Activated naive CD8-positive, alpha-beta T cell treated with anti-CD3 and anti-CD28 coated beads, Interleukin-2, amount 50 U/mL, for 24 hours (primary cell): ENCODE results near the gene RHOA.

ENCODE experiments used
- ATAC-seq: fragments of 150-1000 bp; cut with Tn5 transposase; one replicate; pipeline ENCODE4 v1.10.0; 2021
- DNase-seq: peaks from one replicate; pipeline ENCODE4 v3.0.0; 2021
- H3K27ac Mint-ChIP-seq: one replicate; pipeline ENCODE4 v1.8.0; 2021; ENCODE audit warnings: mild to moderate bottlenecking, mixed read lengths
- H3K27me3 Mint-ChIP-seq: one replicate; pipeline ENCODE4 v1.8.0; 2021; ENCODE audit warnings: mixed read lengths
- H3K36me3 Mint-ChIP-seq: one replicate; pipeline ENCODE4 v1.8.0; 2021; ENCODE audit warnings: low read depth, mixed read lengths
- H3K4me1 Mint-ChIP-seq: one replicate; pipeline ENCODE4 v1.8.0; 2021; ENCODE audit warnings: mixed read lengths
- H3K4me3 Mint-ChIP-seq: one replicate; pipeline ENCODE4 v1.8.0; 2021; ENCODE audit warnings: mild to moderate bottlenecking, moderate library complexity, mixed read lengths
- H3K9me3 Mint-ChIP-seq: one replicate; pipeline ENCODE4 v1.8.0; 2021; ENCODE audit warnings: mixed read lengths

Gene RHOA

DNA sequence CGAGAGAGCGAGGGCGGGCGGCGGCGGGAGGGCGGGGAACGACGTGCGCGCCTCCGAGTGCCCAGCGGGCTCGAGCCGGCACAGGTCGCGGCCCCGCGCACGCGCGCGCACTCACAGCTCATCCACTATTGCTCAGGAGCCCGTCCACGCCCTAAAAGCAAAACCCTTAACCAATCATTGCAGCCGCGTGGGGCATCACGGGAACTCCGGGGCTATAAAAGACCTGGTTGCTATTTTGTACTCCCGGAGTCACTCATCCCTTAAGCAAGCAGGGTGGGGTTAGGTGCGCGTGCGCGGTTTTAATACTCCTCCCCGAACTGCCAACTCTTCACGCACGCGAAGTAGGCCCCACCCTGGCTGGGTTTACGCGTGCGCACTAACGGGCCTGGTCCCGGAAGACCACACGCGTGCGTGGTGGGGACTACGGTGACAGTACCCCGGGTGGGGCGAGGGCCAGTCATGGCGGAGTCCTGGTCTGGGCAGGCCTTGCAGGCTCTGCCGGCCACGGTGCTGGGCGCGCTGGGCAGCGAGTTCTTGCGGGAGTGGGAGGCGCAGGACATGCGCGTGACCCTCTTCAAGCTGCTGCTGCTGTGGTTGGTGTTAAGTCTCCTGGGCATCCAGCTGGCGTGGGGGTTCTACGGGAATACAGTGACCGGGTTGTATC is at the start of gene RHOA, which contains the start of gene TCTA:
Gene RHOA, minus strand, starts transcription at position 9 of the 664 bp plus-strand sequence. CDS start 36,387 bp downstream, outside the sequence.
Gene TCTA, plus strand, starts transcription at position 456 of the 664 bp plus-strand sequence. Its CDS starts 4 bp downstream, at position 460.
- ATAC-seq (peak; percentile 82), DNase-seq (peak; percentile 99)
- peaks cover 2% of the 10 kb centered on the region for H3K27me3 Mint-ChIP-seq
- H3K27ac Mint-ChIP-seq = peak within 1 kb of the TSS; percentile 97
- H3K9me3 Mint-ChIP-seq = no peaks in the 10 kb centered on the region
- peak within 1 kb of the TSS; percentile 96 for H3K4me3 Mint-ChIP-seq
- H3K4me1 Mint-ChIP-seq = peaks cover 77% of the 10 kb centered on the region
- H3K36me3 Mint-ChIP-seq = peaks cover 30% of the 10 kb centered on the region

DNA sequence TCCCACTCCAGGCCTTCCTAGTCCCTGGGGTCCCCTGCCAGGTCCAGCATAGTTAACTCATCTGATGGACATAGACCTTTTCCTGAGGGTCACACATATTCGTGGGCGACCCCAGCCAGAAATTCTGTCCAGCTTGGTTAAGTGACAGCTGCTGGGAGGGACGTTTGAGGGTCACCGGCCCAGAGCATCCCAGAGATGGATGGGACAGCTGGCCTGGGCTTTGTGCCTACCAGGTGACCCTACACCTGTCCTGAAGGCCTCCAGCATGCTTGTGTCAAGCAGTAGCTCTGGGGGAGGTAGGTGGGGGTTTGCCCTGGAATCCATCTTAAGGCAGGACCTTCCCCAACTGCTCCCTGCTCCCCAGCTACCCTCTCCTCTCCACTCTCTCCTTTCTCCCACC is 49.2 kb upstream of the RHOA start:
- no peaks in the 10 kb centered on the region for H3K36me3 Mint-ChIP-seq
- no peaks in the 10 kb centered on the region for H3K27me3 Mint-ChIP-seq
- no peak overlapping the region for H3K27ac Mint-ChIP-seq

DNA sequence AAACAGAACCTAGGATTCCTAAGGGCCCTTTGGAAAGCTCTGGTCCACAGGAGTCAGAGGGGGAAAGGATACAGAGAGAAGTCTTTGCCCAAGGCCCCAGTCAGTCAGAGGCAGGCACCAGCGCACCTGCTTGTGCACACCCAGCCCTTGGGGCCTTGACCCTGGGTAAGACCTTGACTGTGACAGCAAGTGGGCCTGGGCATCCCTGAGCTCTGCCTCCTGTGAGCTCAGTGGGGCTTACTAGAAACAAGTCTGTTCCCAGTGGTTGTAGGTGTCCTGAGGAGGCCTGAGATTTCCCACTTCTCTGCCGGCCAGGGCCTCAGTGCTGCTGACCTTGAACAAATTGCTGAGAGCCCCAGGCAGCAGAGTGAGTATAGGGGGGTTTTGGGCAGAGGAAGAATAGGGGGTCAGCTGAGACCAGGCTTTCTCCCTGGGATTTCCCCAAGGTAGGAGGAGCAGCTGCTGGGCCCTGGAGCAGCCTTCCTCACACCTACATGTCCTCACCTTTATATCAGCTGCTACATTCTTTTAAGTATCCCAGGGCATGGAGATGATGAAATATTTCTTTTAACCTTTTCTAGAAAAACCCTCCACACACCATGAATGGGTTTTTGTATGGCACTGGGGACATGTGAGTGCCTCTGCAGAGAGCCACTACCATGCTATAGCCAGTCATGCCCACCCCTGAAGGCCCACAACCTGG is 48.6 kb upstream of the RHOA start:
- no peaks in the 10 kb centered on the region for H3K36me3 Mint-ChIP-seq
- H3K27me3 Mint-ChIP-seq = no peaks in the 10 kb centered on the region
- H3K9me3 Mint-ChIP-seq = no peaks in the 10 kb centered on the region
- no peak overlapping the region for H3K4me3 Mint-ChIP-seq
- no peak overlapping the region for H3K27ac Mint-ChIP-seq
- DNase-seq (no peak), ATAC-seq (no peak)
- H3K4me1 Mint-ChIP-seq = no peaks in the 10 kb centered on the region

More for the DNA sequence above, 49.2 kb upstream of the RHOA start:
- Mint-ChIP-seq H3K9me3 (no peaks in the 10 kb centered on the region), H3K4me3 (no peak overlapping the region), H3K4me1 (no peaks in the 10 kb centered on the region)
- ATAC-seq (no peak), DNase-seq (no peak)

DNA sequence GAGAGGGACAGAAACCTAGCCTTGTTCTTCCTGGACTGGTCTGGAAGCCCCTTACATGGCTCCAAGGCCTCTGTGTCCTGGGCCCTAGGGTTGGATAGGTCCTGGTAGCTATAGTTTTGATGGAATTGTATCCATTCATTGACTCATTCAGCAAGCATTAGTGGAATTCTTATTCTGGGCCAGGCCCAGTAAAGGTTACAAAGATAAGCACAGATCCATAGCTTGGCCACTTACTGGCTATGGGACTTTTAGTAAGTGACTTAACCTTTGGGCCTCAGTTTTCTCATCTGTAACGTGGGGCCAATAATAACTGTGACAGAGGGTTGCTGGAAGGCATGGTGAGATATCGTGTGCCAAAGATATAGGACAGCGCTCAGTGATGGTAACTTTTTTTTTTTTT is 44.7 kb upstream of the RHOA start:
- H3K4me3 Mint-ChIP-seq = no peak overlapping the region
- ATAC-seq = no peak
- H3K27ac Mint-ChIP-seq = no peak overlapping the region
- no peak for DNase-seq
- no peaks in the 10 kb centered on the region for H3K36me3 Mint-ChIP-seq
- H3K4me1 Mint-ChIP-seq = no peaks in the 10 kb centered on the region
- H3K9me3 Mint-ChIP-seq = no peaks in the 10 kb centered on the region
- no peaks in the 10 kb centered on the region for H3K27me3 Mint-ChIP-seq

DNA sequence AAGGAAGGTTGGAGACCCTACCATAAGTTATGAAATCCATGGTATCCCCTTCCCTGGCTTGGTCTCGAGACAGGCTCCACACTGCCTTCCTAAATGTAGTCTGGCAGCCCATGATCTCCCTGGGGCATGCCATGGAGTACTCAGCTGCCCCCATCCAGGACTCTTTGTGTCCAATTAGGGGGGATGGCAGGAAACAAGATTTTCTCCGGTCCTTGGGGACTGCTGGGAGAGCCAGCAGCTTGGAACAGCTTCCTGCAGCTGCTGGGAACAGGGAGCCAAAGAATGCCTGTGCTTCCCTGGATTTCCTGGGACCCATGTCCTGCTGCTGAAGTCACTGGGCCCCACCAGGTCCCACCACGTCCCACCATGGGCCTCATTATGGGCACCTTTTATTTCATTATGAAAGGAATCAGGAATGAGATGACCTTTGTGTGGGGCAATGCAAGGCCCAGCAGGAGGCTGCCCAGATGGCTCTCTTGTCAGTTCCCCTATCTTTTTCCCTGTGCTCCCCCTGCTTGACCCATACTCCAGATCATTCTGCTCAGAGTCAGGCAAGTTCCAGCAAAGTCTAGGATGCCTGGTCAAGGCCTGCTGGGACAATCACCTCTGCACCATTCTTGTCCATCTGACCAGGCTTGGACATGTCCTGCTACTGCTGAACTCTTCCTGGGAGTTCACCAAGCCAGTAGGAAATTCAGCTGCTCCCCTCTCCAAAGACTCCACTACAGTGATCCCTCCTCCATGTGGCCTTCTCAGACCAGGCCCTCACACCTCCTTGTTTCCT is 43.3 kb upstream of the RHOA start:
- Mint-ChIP-seq H3K9me3 (no peaks in the 10 kb centered on the region), H3K27ac (no peak overlapping the region), H3K4me1 (no peaks in the 10 kb centered on the region), H3K4me3 (no peak overlapping the region), H3K36me3 (no peaks in the 10 kb centered on the region), H3K27me3 (no peaks in the 10 kb centered on the region)
- DNase-seq (no peak), ATAC-seq (no peak)

DNA sequence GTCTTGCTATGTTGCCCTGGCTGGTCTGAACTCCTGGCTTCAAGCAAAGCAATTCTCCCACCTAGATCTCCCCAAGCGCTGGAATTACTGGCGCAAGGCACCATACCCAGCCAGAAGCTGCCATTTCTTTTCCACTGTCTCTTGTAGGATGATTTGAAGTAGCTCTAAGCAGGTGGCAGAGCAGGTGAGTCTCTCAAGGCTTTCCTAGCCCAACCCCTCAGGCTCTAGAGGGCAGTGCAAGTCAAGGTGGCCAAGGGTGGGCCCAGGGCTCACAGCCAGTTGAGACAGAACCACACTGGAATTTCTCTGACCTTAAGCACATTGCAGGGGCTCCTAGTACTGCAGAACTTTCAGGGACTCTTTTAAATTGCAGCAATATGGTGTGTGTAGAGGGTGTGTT is 42.7 kb upstream of the RHOA start:
- H3K4me1 Mint-ChIP-seq = no peaks in the 10 kb centered on the region

DNA sequence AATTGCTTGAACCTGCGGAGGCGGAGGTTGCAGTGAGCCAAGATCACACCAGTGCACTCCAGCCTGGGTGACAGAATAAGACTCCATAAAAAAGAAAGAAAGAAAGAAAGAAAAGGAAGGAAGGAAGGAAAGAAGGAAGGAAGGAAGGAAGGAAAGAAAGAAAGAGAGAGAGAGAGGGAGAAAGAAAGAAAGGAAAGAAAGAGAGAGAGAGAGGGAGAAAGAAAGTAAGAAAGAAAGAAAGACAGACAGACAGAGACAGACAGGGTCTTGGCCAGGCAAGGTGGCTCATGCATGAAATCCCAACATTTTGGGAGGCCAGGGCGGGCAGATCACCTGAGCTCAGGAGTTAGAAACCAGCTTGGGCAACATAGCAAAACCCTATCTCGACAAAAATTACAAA is 41.8 kb upstream of the RHOA start:
- H3K36me3 Mint-ChIP-seq = no peaks in the 10 kb centered on the region
- H3K4me3 Mint-ChIP-seq = no peak overlapping the region

More for the DNA sequence above, 42.7 kb upstream of the RHOA start:
- Mint-ChIP-seq H3K4me3 (no peak overlapping the region), H3K36me3 (no peaks in the 10 kb centered on the region), H3K27me3 (no peaks in the 10 kb centered on the region), H3K27ac (no peak overlapping the region), H3K9me3 (no peaks in the 10 kb centered on the region)
- ATAC-seq = peak; percentile 69
- peak; percentile 17 for DNase-seq

DNA sequence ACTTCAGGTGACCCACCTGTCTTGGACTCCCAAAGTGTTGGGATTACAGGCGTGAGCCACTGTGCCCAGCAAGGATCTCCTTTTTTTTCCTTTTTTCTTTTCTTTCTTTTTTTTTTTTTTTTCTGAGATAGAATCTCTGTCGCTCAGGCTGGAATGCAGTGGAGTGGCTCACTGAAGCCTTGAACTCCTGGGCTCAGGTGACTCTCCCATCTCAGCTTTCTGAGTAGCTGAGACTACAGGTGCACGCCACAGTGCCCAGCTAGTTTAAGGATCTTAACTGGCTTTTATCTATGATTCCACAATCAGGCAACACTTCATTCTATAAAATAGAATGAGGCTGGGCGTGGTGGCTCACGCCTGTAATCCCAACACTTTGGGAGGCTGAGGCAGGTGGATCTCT is 33.6 kb upstream of the RHOA start:
- Mint-ChIP-seq H3K36me3 (no peaks in the 10 kb centered on the region), H3K9me3 (no peaks in the 10 kb centered on the region), H3K4me1 (peaks cover 17% of the 10 kb centered on the region), H3K27ac (no peak overlapping the region), H3K4me3 (no peak overlapping the region), H3K27me3 (no peaks in the 10 kb centered on the region)
- ATAC-seq (no peak), DNase-seq (no peak)

More for the DNA sequence above, 41.8 kb upstream of the RHOA start:
- peaks cover 6% of the 10 kb centered on the region for H3K4me1 Mint-ChIP-seq
- H3K27ac Mint-ChIP-seq = no peak overlapping the region
- H3K9me3 Mint-ChIP-seq = no peaks in the 10 kb centered on the region
- H3K27me3 Mint-ChIP-seq = no peaks in the 10 kb centered on the region
- no peak for DNase-seq
- no peak for ATAC-seq

DNA sequence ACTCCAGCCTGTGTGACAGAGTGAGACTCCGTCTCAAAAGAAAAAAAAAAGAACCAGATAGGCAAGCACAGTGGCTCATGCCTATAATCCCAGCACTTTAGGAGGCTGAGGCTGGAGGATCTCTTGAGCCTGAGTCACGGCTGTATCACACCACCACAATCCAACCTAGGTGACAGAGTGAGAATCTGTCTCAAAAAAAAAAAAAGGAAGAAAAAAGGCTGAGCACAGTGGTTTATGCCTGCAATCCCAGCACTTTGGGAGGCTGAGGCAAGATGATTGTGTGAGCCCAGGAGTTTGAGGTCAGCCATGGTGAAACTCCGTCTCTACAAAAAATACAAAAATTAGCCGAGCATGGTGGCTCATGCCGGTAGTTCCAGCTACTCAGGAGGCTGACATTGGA is 23.0 kb upstream of the RHOA start:
- Mint-ChIP-seq H3K27ac (no peak overlapping the region), H3K4me3 (no peak overlapping the region), H3K9me3 (no peaks in the 10 kb centered on the region), H3K4me1 (no peaks in the 10 kb centered on the region), H3K27me3 (no peaks in the 10 kb centered on the region), H3K36me3 (no peaks in the 10 kb centered on the region)
- no peak for ATAC-seq
- DNase-seq = no peak

DNA sequence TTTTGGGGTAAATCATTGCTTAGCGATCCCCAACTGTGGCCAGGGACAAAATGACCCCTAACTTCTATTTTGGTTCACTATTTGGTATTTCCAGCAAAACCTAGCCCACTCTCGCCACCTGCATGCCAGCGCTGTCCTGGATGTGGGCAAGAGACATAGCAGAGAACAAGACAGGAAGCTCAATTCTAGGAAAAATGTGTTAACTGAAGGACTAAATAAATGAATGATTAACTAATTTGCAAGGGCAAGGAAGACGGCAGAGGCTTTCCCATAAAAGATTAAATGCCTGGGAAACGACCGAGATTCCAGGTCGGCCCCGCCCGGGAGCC is 16.9 kb upstream of the RHOA start:
- DNase-seq = no peak
- Mint-ChIP-seq H3K27ac (peak overlapping the region; percentile 93), H3K4me1 (peaks cover 11% of the 10 kb centered on the region), H3K36me3 (no peaks in the 10 kb centered on the region), H3K4me3 (peak overlapping the region; percentile 86), H3K9me3 (no peaks in the 10 kb centered on the region), H3K27me3 (no peaks in the 10 kb centered on the region)
- ATAC-seq = no peak

DNA sequence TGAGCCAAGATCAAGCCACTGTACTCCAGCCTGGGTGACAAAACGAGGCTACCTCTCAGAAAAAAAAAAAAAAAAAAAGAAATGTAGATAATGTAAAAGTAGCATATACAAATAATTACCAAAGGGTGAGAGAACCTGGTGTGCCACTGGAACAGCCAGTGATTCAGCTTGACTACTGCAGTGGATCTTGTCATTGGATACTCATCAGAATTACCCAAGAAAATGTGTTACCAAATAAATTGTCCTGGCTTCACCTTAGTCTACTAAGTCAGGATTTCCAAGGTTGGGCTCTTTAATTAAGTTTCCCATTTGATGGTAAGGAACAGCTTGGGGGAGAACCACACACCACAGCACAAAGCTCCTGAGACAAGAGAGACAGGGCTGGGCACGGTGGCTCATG is 15.8 kb upstream of the RHOA start:
- Mint-ChIP-seq H3K4me3 (peak overlapping the region; percentile 86), H3K27me3 (no peaks in the 10 kb centered on the region), H3K36me3 (no peaks in the 10 kb centered on the region), H3K4me1 (peaks cover 11% of the 10 kb centered on the region), H3K9me3 (no peaks in the 10 kb centered on the region), H3K27ac (no peak overlapping the region)
- ATAC-seq (no peak), DNase-seq (no peak)

DNA sequence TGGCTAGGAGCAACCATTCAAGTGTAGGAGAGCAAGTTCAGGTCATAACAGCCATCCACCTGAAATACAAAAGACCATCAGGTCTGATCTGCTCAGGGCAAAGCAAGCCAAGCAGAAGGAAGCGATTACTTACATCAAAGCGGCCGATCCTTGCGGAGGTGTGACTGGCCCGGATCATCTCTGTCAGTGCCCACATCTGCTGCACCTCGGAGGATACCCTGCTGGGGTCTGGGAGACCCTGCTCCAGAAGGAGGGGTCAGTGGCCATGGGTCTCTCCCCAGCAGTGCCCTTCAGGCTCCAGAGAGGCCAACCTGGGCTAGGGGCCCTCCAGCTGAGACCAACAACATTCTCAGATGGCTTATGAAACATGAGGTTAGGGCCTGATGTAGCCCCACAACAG is 13.0 kb upstream of the RHOA start:
- H3K4me1 Mint-ChIP-seq = peaks cover 31% of the 10 kb centered on the region
- no peaks in the 10 kb centered on the region for H3K36me3 Mint-ChIP-seq
- no peaks in the 10 kb centered on the region for H3K27me3 Mint-ChIP-seq
- no peak overlapping the region for H3K4me3 Mint-ChIP-seq
- no peak for DNase-seq
- H3K27ac Mint-ChIP-seq = no peak overlapping the region
- no peak for ATAC-seq
- H3K9me3 Mint-ChIP-seq = no peaks in the 10 kb centered on the region

DNA sequence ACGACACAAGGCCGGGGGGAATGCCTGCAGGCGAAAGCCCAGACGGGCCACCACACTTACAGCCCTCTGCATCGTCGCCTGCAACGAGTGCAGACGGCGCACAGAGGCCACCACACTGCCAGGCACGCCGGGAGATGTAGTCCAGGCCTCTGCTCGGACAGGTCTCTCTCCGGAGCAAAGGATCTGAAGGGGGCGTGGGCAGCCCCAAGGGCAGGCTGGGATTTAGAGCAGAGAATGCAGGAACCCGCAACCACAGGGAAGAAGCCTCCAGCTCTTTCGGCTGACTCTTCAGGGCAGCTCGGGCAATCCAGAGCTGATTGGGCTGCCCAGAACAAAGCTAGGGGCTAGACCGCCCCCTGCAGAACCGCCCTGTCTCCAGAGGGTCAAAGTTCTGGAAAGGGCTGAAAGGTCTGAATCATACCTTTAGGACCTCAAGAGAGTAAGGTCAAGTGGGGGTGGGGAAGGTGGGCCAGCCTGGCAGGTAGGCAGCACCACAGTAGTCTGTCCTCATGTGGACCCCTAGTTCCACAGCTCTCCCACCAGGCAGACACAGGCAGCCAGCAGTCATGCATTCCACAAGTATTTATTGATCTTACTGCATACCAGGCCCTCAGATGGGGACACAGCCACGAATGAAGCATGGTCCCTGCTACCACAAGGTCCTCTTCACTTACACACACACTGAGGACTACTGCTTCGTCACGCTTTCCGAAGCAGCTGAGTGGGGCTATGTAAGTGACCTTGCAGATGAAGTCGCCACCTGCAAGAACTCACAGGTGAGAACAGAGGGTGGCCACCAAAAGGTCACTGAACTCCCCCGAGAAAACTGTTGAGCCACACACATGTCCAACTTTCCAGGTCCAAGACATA is 10.8 kb upstream of the RHOA start, which contains the start of gene AMT:
Gene AMT, minus strand, starts transcription at position 95 of the 870 bp plus-strand sequence. Its CDS starts 23 bp downstream, at position 72.
- Mint-ChIP-seq H3K36me3 (peaks cover 1% of the 10 kb centered on the region), H3K27ac (no peak within 1 kb of the TSS), H3K27me3 (no peaks in the 10 kb centered on the region), H3K4me3 (no peak within 1 kb of the TSS), H3K4me1 (peaks cover 28% of the 10 kb centered on the region), H3K9me3 (no peaks in the 10 kb centered on the region)
- ATAC-seq = no peak
- DNase-seq = no peak

DNA sequence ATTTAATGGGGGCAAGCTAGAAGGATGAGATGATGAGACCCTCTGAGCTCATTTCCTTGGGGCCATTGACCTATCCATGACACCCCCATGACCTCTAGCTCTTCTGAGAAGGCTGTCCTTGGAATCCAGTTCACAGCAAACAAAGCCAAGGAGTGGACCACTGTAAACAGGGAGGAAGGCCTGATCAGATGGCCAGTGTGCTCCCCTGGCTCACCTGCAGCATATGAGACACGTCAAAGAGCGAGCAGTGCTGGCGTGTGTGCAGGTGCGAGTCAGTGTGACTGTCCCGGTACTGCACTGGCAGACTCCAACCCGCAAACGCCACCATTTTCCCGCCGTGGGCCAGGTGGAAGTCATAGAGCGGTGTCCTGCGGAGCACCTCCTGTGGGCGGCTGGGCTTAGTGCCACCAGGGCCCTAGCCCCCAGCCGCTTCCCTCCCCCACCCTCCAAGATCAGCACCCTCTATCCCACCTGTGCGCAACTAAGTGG is 10.2 kb upstream of the RHOA start:
- Mint-ChIP-seq H3K9me3 (no peaks in the 10 kb centered on the region), H3K27ac (no peak overlapping the region), H3K4me1 (peaks cover 35% of the 10 kb centered on the region), H3K4me3 (no peak overlapping the region), H3K27me3 (no peaks in the 10 kb centered on the region), H3K36me3 (peaks cover 1% of the 10 kb centered on the region)
- ATAC-seq = no peak
- DNase-seq = no peak
